ENCODE measurements around the gene VARS2. TPM values are rescaled to one million over a fixed set of nuclear protein-coding genes. Genes with fewer than 3 reads are reported as not detected.
A peak's percentile ranks its signal among the peaks of the same experiment; 100 is the strongest.

The VARS2 gene
- total and polyA plus RNA-seq, 10 donors, result 15.5 to 38.2 (median 28.2) TPM

GRCh38 chr6:30938730-30939129 lies 24.7 kb downstream of the VARS2 start:
- Histone ChIP-seq H3K9me3 (no peaks in the 10 kb centered on the region), H3K27ac (no peak overlapping the region), H3K4me3 (no peak overlapping the region), H3K36me3 (no peaks in the 10 kb centered on the region), H3K4me1 (no peaks in the 10 kb centered on the region), H3K27me3 (replicated peaks in 1 of 7) (peaks cover 0 to 58% (median 6%) of the 10 kb centered on the region in 7 donors)
- DNase-seq, result no peak
- intact Hi-C loops (cut with DNase I; ENCODE audit: low total_unique reads), result no loop called here
- TF ChIP-seq CTCF (IDR thresholded peaks at IDR 0.05 in 8 of 11, conservative IDR thresholded peaks at IDR 0.05 in 3 of 11) (no peak), POLR2A (IDR thresholded peaks at IDR 0.05) (no peak), POLR2AphosphoS5 (IDR thresholded peaks at IDR 0.05) (no peak)
- 51 to 71% (median 64%) methylated on average over 4 of the region's 4 CpGs for WGBS, 5 donors

GRCh38 chr6:30939473-30939872 lies 25.4 kb downstream of the VARS2 start:
- DNase-seq, result no peak
- Histone ChIP-seq H3K27me3 (replicated peaks in 1 of 7) (peaks cover 0 to 66% (median 6%) of the 10 kb centered on the region in 7 donors), H3K4me3 (no peak overlapping the region), H3K9me3 (no peaks in the 10 kb centered on the region), H3K36me3 (no peaks in the 10 kb centered on the region), H3K4me1 (no peaks in the 10 kb centered on the region), H3K27ac (no peak overlapping the region)
- intact Hi-C loops (cut with DNase I; ENCODE audit: low total_unique reads), result no loop called here
- no peak for TF ChIP-seq CTCF (IDR thresholded peaks at IDR 0.05 in 8 of 11, conservative IDR thresholded peaks at IDR 0.05 in 3 of 11)
- no peak for TF ChIP-seq POLR2AphosphoS5 (IDR thresholded peaks at IDR 0.05)
- no peak for TF ChIP-seq POLR2A (IDR thresholded peaks at IDR 0.05)
- 71 to 77% (median 75%) methylated on average over 3 of the region's 3 CpGs for WGBS, 5 donors

GRCh38 chr6:30940361-30940986 lies 26.4 kb downstream of the VARS2 start, which contains the start of gene MUCL3:
Gene MUCL3 (plus strand): TSS chr6:30940973. CDS start chr6:30941000, 27 bp downstream.
- Histone ChIP-seq H3K4me1 (no peaks in the 10 kb centered on the region), H3K27me3 (replicated peaks in 1 of 7) (peaks cover 0 to 67% (median 6%) of the 10 kb centered on the region in 7 donors), H3K9me3 (no peaks in the 10 kb centered on the region), H3K27ac (no peak within 1 kb of the TSS), H3K4me3 (no peak within 1 kb of the TSS), H3K36me3 (no peaks in the 10 kb centered on the region)
- intact Hi-C loops (cut with DNase I; ENCODE audit: low total_unique reads), result no loop called here
- no peak for DNase-seq
- 67 to 79% (median 71%) methylated on average over 15 to 16 of the region's 16 CpGs for WGBS, 5 donors
- TF ChIP-seq POLR2AphosphoS5 (IDR thresholded peaks at IDR 0.05), result no peak
- TF ChIP-seq POLR2A (IDR thresholded peaks at IDR 0.05), result no peak
- TF ChIP-seq CTCF (IDR thresholded peaks at IDR 0.05 in 8 of 11, conservative IDR thresholded peaks at IDR 0.05 in 3 of 11), result no peak

- Histone ChIP-seq H3K4me1 (no peaks in the 10 kb centered on the region), H3K27me3 (replicated peaks in 1 of 7) (peaks cover 0 to 67% (median 6%) of the 10 kb centered on the region in 7 donors), H3K9me3 (no peaks in the 10 kb centered on the region), H3K36me3 (no peaks in the 10 kb centered on the region), H3K4me3 (no peak overlapping the region), H3K27ac (no peak overlapping the region)
- DNase-seq, result no peak
- intact Hi-C loops (cut with DNase I; ENCODE audit: low total_unique reads), result no loop called here
- WGBS, 5 donors, result 17 to 24% (median 18%) methylated on average over 14 to 15 of the region's 15 CpGs
- TF ChIP-seq CTCF (IDR thresholded peaks at IDR 0.05 in 8 of 11, conservative IDR thresholded peaks at IDR 0.05 in 3 of 11) (peak in 4 of 11 experiments; percentile 11 to 39 (median 27)), POLR2A (IDR thresholded peaks at IDR 0.05) (no peak), POLR2AphosphoS5 (IDR thresholded peaks at IDR 0.05) (no peak)
These were observed 28.5 kb downstream of the VARS2 start for GRCh38 chr6:30942338-30943060.
